ENCODE results near the gene GPR6.

Gene GPR6

GRCh38 chr6:109978174-109979032 lies at the start of gene GPR6:
Gene GPR6 (plus strand): TSS chr6:109978311. CDS start chr6:109979113, 802 bp downstream.
- DNase-seq (ENCODE audit: low read depth in 3 of 3) = peak; percentile 11 to 32 (median 21)

GRCh38 chr6:109934293-109934692 lies 43.8 kb upstream of the GPR6 start:
- DNase-seq (ENCODE audit: low read depth in 3 of 3) = no peak

GRCh38 chr6:109939654-109940053 lies 38.5 kb upstream of the GPR6 start:
- DNase-seq (ENCODE audit: low read depth in 3 of 3) = no peak

- DNase-seq (ENCODE audit: low read depth in 3 of 3) = no peak
These were observed 33.7 kb upstream of the GPR6 start for GRCh38 chr6:109944448-109944847.

GRCh38 chr6:109945091-109945490 lies 33.0 kb upstream of the GPR6 start:
- DNase-seq (ENCODE audit: low read depth in 3 of 3) = no peak

- DNase-seq (ENCODE audit: low read depth in 3 of 3) = no peak
These were observed 31.1 kb upstream of the GPR6 start for GRCh38 chr6:109946979-109947378.

GRCh38 chr6:109949281-109950065 lies 28.6 kb upstream of the GPR6 start:
- DNase-seq (ENCODE audit: low read depth in 3 of 3) = no peak

GRCh38 chr6:109955491-109955890 lies 22.6 kb upstream of the GPR6 start:
- DNase-seq (ENCODE audit: low read depth in 3 of 3) = no peak

- no peak for DNase-seq (ENCODE audit: low read depth in 3 of 3)
These were observed 19.5 kb upstream of the GPR6 start for GRCh38 chr6:109958626-109959025.

- DNase-seq (ENCODE audit: low read depth in 3 of 3) = no peak
These were observed 16.5 kb upstream of the GPR6 start for GRCh38 chr6:109961611-109962041.

GRCh38 chr6:109962271-109962670 lies 15.8 kb upstream of the GPR6 start:
- no peak for DNase-seq (ENCODE audit: low read depth in 3 of 3)

- DNase-seq (ENCODE audit: low read depth in 3 of 3) = no peak
These were observed 14.4 kb upstream of the GPR6 start for GRCh38 chr6:109963598-109964170.

- DNase-seq (ENCODE audit: low read depth in 3 of 3) = no peak
These were observed 13.2 kb upstream of the GPR6 start for GRCh38 chr6:109964949-109965348.

GRCh38 chr6:109966299-109966698 lies 11.8 kb upstream of the GPR6 start:
- DNase-seq (ENCODE audit: low read depth in 3 of 3) = no peak

GRCh38 chr6:109977791-109978173 lies 329 bp upstream of the GPR6 start:
- no peak for DNase-seq (ENCODE audit: low read depth in 3 of 3)

- no peak for DNase-seq (ENCODE audit: low read depth in 3 of 3)
These were observed 1.2 kb downstream of the GPR6 start for GRCh38 chr6:109979033-109979921.

GRCh38 chr6:109984410-109984809 lies 6.3 kb downstream of the GPR6 start:
- no peak for DNase-seq (ENCODE audit: low read depth in 3 of 3)

GRCh38 chr6:109987196-109987595 lies 9.1 kb downstream of the GPR6 start:
- no peak for DNase-seq (ENCODE audit: low read depth in 3 of 3)

- no peak for DNase-seq (ENCODE audit: low read depth in 3 of 3)
These were observed 13.3 kb downstream of the GPR6 start for GRCh38 chr6:109991201-109992101.

GRCh38 chr6:109998159-109998785 lies 20.2 kb downstream of the GPR6 start:
- DNase-seq (ENCODE audit: low read depth in 3 of 3) = no peak

Data from stimulated activated CD4-positive, alpha-beta T cell treated with anti-CD3 and anti-CD28 coated beads, TNF-alpha, amount 100 ng/mL, for 48 hours (primary cell).